Heart left ventricle (tissue), 13 donors: ENCODE data around the gene CD47.

Experiments
- POLR2A ChIP-seq, 2 donors: fragments of 450-650 bp; IDR thresholded peaks; one replicate each; pipeline ENCODE4 v1.6.1; 2017; ENCODE audit warnings: antibody characterized with exemption in 2 of 2, mild to moderate bottlenecking in 2 of 2, moderate library complexity in 2 of 2
- TF ChIP-seq, protein P1 (sequence below), 12 donors: fragments of 200-600 bp; sonication (generic) in 4 of 12; IDR thresholded peaks; one replicate each; pipeline versions ENCODE4 v1.5.0 to v1.8.0; 2018 to 2022; ENCODE audit warnings: antibody characterized with exemption in 12 of 12, mild to moderate bottlenecking in 5 of 12
- donor health status: ischemic (EF 13 %, LVEDD 7.1; RV severe dilation, severe dysfunction).
- donor health status: DM: no; HTN: yes; CAD: no.
- donor health status: DM: no; HTN: no; CAD: no.
- donor health status: ischemic (EF 25% LVEDD 6.9; RV normal size, moderate dysfunction).
- donor health status: ischemic (EF 25% LVEDD 5.7; RV mildly dilated, moderate dysfunction).
- donor health status: ischemic (EF 35%, LVEDD 5.7; RV mildly dilated, moderate dysfunction).
- donor health status: nonischemic (EF 11% LVEDD 7.7; RV severe dilation, severe dysfunction).
- donor health status: DM: yes; HTN: yes; CAD: no.
- donor health status: PGD.
- donor health status: ischemic (EF 29% LVEDD 5.4; RV normal size, mild dysfunction).
- donor health status: nonischemic (EF 23%, LVEDD 6.1; RV moderate dilation, normal function).

DNA sequence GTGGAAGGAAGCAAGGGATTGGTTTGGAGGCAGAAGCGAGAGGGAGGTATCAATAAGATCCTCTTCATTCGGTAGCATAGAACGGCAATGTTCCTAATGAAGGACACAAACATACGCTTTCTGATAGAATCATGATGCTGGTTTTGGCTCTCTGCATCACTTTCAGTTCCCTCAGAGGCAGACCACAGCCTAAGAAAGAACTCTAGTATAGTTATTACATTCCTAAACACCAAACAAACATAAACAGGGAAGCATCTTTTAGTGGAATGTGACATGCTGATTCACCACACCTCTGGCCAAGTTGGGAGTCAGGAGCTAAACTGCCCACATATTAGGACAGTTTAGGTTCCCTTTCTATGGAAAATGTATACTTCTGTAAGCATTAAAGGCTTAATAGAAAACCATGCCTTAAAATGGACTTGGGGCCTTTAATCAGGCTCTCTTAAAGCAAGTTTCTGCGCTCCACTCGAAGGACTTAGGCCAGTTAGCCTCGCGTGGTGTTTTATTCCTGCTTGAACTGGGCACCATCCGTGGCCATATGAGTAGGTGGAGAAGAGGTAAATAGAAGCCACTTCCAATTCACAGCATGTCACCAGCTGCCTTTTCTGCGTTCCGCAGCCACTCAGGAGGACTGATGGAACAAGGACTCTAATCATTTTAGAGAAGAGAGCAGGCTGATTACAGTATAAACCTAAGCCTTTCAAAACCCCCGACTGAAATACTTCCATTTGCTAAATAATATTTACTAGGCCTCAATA lies 53.7 kb downstream of the CD47 start:
- TF ChIP-seq, protein P1, sequence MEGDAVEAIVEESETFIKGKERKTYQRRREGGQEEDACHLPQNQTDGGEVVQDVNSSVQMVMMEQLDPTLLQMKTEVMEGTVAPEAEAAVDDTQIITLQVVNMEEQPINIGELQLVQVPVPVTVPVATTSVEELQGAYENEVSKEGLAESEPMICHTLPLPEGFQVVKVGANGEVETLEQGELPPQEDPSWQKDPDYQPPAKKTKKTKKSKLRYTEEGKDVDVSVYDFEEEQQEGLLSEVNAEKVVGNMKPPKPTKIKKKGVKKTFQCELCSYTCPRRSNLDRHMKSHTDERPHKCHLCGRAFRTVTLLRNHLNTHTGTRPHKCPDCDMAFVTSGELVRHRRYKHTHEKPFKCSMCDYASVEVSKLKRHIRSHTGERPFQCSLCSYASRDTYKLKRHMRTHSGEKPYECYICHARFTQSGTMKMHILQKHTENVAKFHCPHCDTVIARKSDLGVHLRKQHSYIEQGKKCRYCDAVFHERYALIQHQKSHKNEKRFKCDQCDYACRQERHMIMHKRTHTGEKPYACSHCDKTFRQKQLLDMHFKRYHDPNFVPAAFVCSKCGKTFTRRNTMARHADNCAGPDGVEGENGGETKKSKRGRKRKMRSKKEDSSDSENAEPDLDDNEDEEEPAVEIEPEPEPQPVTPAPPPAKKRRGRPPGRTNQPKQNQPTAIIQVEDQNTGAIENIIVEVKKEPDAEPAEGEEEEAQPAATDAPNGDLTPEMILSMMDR (IDR thresholded peaks at IDR 0.05): no peak
- TF ChIP-seq POLR2A (IDR thresholded peaks at IDR 0.05): no peak
